ENCODE results near the gene HCCS.

DNA sequence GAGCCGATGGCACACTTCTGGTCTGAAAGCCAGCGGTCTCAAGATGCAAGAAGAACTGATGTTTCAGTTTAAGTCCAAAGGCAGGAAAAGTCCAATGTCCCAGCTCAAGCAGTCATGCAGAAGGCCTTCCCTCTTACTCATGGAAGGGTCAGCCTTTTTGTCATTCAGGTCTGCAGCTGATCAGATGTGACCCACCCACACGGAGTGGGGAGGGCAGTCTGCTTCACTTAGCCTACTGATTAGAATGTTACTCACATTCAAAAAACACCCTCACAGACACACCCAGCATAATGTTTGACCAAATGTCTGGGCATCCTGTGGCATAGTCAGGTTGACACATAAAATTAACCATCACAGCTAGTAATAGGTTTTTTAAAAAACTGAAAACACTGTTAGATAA, 6.6 kb downstream of the HCCS start:
- TF ChIP-seq, protein P1, sequence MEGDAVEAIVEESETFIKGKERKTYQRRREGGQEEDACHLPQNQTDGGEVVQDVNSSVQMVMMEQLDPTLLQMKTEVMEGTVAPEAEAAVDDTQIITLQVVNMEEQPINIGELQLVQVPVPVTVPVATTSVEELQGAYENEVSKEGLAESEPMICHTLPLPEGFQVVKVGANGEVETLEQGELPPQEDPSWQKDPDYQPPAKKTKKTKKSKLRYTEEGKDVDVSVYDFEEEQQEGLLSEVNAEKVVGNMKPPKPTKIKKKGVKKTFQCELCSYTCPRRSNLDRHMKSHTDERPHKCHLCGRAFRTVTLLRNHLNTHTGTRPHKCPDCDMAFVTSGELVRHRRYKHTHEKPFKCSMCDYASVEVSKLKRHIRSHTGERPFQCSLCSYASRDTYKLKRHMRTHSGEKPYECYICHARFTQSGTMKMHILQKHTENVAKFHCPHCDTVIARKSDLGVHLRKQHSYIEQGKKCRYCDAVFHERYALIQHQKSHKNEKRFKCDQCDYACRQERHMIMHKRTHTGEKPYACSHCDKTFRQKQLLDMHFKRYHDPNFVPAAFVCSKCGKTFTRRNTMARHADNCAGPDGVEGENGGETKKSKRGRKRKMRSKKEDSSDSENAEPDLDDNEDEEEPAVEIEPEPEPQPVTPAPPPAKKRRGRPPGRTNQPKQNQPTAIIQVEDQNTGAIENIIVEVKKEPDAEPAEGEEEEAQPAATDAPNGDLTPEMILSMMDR (IDR thresholded peaks at IDR 0.05): no peak
- no peak for TF ChIP-seq EP300 (IDR thresholded peaks at IDR 0.05)
- TF ChIP-seq POLR2A (IDR thresholded peaks at IDR 0.05): no peak

Data from ovary (tissue), 3 donors.